Lung (tissue), 12 donors: ENCODE measurements around the gene HOXB3. TPM values are rescaled to one million over a fixed set of nuclear protein-coding genes. Genes with fewer than 3 reads are reported as not detected.
A peak's percentile ranks its signal among the peaks of the same experiment; 100 is the strongest.

ENCODE experiments used
- ATAC-seq: fragments of 200-7000 bp; cut with Tn5 transposase; one replicate; pipeline ENCODE4 v1.9.1; 2020; ENCODE audit warnings: moderate number of reproducible peaks; ENCODE audit not compliant: insufficient read depth, low FRiP score
- DNase-seq, 3 donors: peaks; one replicate each; pipeline ENCODE4 v3.0.0-alpha.2; 2013 to 2017
- H3K27ac ChIP-seq, 2 donors: one replicate each; pipeline ENCODE4 v1.5.1; 2013; ENCODE audit warnings: mild to moderate bottlenecking in 2 of 2, moderate library complexity in 2 of 2, control low read depth in 1 of 2, inconsistent platforms in 1 of 2, low read depth in 1 of 2, low read length in 1 of 2
- H3K27me3 ChIP-seq, 3 donors: one replicate each; pipeline ENCODE4 v1.5.1; 2013; ENCODE audit warnings: low read length in 2 of 3; ENCODE audit not compliant: control insufficient read depth in 3 of 3, insufficient read depth in 3 of 3
- H3K36me3 ChIP-seq, 4 donors: one replicate each; pipeline ENCODE4 v1.5.1; 2013; ENCODE audit warnings: low read length in 4 of 4, mild to moderate bottlenecking in 1 of 4, moderate library complexity in 1 of 4; ENCODE audit not compliant: control insufficient read depth in 4 of 4, insufficient read depth in 4 of 4
- H3K4me1 ChIP-seq, 5 donors: one replicate each; pipeline ENCODE4 v1.5.1; 2013; ENCODE audit warnings: low read length in 5 of 5, mild to moderate bottlenecking in 2 of 5, moderate library complexity in 1 of 5; ENCODE audit not compliant: control insufficient read depth in 5 of 5, insufficient read depth in 5 of 5
- H3K4me3 ChIP-seq: one replicate; pipeline ENCODE4 v1.5.1; 2013; ENCODE audit warnings: mild to moderate bottlenecking, control low read depth, moderate library complexity
- H3K9ac ChIP-seq, 2 donors: one replicate each; pipeline ENCODE4 v1.5.1; 2013; ENCODE audit warnings: low read length in 2 of 2, control low read depth in 1 of 2; ENCODE audit not compliant: insufficient read depth in 1 of 2
- H3K9me3 ChIP-seq, 4 donors: one replicate each; pipeline ENCODE4 v1.5.1; 2013; ENCODE audit warnings: low read length in 3 of 4, mild to moderate bottlenecking in 1 of 4, moderate library complexity in 1 of 4; ENCODE audit not compliant: control insufficient read depth in 4 of 4, insufficient read depth in 3 of 4
- WGBS, 2 donors: extraction: QIAGEN DNeasy Blood & Tissue Kit; methylation state at CpG; one replicate each; pipeline ENCODE4 v1.1.7; 2013; 5-methylcytosine and 5-hydroxymethylcytosine counted together
- polyA plus RNA-seq, 2 donors: library from polyadenylated mRNA; stranded (reverse); fragments of 200-250 nt; gene quantifications; one replicate each; pipeline ENCODE4 v1.2.1, GENCODE V29; 2013
- total RNA-seq, 2 donors: library from RNA; depleted of rRNA in 1 of 2; stranded (reverse); fragments of >200 nt in 1 of 2; gene quantifications; one replicate each; pipeline ENCODE4 v1.2.1, GENCODE V29; 2014 to 2021
- TF ChIP-seq, protein P1 (sequence below): IDR thresholded peaks from 2 replicates; pipeline ENCODE4 v1.5.1; 2012; ENCODE audit warnings: mild to moderate bottlenecking; ENCODE audit errors: control extremely low read depth, extremely low read depth
- donor health status: control.
- donor health status: control.
- donor health status: Bipolar disorder and iron deficiency.
- donor health status: healthy.
- donor health status: DM: yes; HTN: yes; CAD: no.

HOXB3 gene
- total and polyA plus RNA-seq, 4 donors: 1.9 to 21.1 (median 6.7) TPM

DNA sequence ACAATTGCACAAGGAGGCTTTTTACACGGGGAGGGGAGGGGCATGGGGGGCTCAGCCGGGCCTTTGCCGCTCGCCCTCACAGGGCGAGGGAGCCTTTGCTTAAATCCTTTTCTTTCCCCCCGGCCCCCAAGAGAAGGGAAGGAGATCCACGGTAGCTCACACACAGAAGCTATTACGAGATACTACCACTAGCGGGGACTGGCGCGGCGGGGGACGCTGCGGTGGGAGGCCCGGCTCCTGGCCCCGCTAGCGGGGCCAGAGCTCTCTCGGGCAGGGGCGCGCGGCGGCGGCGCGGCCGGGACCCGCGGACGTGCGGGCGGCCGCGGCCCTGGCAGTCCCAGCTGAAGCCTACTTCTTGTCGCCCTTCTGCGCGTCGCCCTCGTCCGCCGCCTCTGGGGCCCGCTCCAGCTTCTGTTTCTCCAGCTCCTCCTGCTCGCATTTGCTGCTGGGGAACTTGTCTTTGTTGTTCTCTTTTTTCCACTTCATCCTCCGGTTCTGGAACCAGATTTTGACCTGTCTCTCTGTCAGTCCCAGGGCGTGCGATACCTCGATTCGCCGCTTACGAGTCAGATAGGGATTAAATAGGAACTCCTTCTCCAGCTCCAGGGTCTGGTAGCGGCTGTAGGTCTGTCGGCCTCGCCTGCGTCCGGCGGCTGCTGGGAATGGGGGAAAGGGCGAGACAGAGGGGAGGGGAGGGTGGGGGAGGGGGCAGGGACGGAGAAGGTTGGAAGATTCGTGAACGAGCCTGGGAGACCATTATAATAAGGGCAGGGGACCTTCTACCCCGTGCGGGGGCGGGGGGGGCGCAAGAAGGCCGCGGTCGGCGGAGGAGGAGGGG lies 23.0 kb upstream of the HOXB3 start:
- TF ChIP-seq, protein P1, sequence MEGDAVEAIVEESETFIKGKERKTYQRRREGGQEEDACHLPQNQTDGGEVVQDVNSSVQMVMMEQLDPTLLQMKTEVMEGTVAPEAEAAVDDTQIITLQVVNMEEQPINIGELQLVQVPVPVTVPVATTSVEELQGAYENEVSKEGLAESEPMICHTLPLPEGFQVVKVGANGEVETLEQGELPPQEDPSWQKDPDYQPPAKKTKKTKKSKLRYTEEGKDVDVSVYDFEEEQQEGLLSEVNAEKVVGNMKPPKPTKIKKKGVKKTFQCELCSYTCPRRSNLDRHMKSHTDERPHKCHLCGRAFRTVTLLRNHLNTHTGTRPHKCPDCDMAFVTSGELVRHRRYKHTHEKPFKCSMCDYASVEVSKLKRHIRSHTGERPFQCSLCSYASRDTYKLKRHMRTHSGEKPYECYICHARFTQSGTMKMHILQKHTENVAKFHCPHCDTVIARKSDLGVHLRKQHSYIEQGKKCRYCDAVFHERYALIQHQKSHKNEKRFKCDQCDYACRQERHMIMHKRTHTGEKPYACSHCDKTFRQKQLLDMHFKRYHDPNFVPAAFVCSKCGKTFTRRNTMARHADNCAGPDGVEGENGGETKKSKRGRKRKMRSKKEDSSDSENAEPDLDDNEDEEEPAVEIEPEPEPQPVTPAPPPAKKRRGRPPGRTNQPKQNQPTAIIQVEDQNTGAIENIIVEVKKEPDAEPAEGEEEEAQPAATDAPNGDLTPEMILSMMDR: no peak
- DNase-seq (peak; percentile 70 to 79 (median 72)), ATAC-seq (no peak)
- Histone ChIP-seq H3K9me3 (no peaks in the 10 kb centered on the region), H3K27me3 (peaks cover 12 to 79% (median 57%) of the 10 kb centered on the region in 3 donors), H3K36me3 (no peaks in the 10 kb centered on the region), H3K4me3 (no peak overlapping the region), H3K9ac (peak overlapping the region in 1 of 2 donors; percentile 46), H3K27ac (peak overlapping the region in 1 of 2 donors; percentile 1), H3K4me1 (peaks cover 0 to 21% (median 4%) of the 10 kb centered on the region in 5 donors)
- 2 to 3% methylated on average over 64 to 67 of the region's 67 CpGs for WGBS, 2 donors

DNA sequence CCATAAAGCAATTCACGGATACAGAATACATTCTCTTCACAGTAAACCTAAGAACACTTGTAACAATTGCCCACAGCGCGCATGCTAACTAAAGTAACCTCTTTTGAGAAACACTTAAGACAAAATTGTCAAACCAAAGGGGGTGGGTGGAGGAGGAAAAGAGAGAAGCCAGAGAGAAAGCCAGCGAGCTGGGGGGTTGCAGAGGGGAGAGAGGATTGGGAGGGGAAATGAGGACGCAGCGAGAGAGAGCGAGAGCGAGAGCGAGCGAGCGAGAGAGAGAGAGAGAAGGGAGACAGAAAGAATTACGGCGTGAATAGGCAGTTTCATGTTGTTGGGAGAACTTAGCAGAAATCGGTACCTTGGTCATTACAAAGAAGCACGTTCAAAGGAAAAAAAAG lies 22.4 kb upstream of the HOXB3 start:
- TF ChIP-seq, protein P1: no peak
- H3K27ac ChIP-seq: no peak overlapping the region
- peak in 2 of 3 donors; percentile 46 to 62 for DNase-seq
- peaks cover 7 to 78% (median 54%) of the 10 kb centered on the region in 3 donors for H3K27me3 ChIP-seq
- H3K4me1 ChIP-seq: peaks cover 0 to 21% (median 4%) of the 10 kb centered on the region in 5 donors
- no peak overlapping the region for H3K4me3 ChIP-seq
- WGBS, 2 donors: 3 to 5% methylated on average over 15 of the region's 15 CpGs
- no peak overlapping the region for H3K9ac ChIP-seq
- ATAC-seq: no peak
- peaks cover 0 to 2% (median 0%) of the 10 kb centered on the region in 4 donors for H3K9me3 ChIP-seq
- H3K36me3 ChIP-seq: no peaks in the 10 kb centered on the region

DNA sequence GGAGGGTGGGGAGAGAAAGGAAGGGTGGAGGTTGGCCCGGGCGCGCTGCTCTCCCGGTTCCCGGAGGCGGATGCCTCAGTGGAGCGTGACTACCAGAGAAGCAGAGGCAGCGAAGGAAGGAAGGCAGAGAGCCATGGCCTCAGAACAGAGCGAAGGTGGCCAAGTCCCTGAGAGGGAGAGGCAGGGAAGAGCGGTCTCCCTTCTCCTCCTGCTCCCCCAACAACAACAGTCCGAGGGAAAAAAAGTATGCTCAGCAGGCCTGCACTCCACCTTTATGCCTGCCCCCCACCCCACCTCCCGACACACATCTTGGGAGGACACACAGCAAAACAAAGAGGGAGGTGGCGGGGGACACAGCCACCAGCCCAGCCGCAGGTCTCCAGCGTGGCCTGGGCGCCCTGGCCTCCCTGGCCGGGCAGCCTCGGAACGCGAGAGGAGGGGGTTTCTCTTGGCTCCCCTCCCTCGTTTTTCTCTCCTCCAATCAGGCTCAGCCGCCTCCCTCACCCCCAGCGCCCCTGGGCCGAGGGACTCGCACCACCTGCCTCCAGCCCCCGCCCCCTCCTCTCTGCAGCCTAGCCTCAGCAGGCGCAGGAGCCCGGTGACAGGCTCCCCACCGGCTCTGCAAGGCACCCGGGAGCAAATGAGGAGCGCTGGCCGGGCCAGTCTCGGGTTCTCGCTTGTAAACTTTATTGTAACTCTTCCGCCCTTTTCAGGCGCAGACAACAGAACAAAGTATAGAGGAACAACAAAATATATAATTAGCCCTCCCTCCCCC lies 21.8 kb upstream of the HOXB3 start:
- no peak for ATAC-seq

More for the DNA sequence above, 21.8 kb upstream of the HOXB3 start:
- Histone ChIP-seq H3K27ac (no peak overlapping the region), H3K9me3 (peaks cover 0 to 2% (median 0%) of the 10 kb centered on the region in 4 donors), H3K36me3 (peaks cover 0 to 4% (median 0%) of the 10 kb centered on the region in 4 donors), H3K9ac (no peak overlapping the region), H3K4me1 (peaks cover 0 to 21% (median 4%) of the 10 kb centered on the region in 5 donors), H3K27me3 (peaks cover 7 to 77% (median 53%) of the 10 kb centered on the region in 3 donors), H3K4me3 (no peak overlapping the region)
- no peak for DNase-seq
- 3 to 7% methylated on average over 35 to 36 of the region's 36 CpGs for WGBS, 2 donors
- TF ChIP-seq, protein P1: no peak
